ENCODE measurements around the gene PRPF19. TPM values are rescaled to one million over a fixed set of nuclear protein-coding genes. Genes with fewer than 3 reads are reported as not detected.

Gene PRPF19
- total and polyA plus RNA-seq, 9 donors = 32.6 to 94.5 (median 73.4) TPM

DNA sequence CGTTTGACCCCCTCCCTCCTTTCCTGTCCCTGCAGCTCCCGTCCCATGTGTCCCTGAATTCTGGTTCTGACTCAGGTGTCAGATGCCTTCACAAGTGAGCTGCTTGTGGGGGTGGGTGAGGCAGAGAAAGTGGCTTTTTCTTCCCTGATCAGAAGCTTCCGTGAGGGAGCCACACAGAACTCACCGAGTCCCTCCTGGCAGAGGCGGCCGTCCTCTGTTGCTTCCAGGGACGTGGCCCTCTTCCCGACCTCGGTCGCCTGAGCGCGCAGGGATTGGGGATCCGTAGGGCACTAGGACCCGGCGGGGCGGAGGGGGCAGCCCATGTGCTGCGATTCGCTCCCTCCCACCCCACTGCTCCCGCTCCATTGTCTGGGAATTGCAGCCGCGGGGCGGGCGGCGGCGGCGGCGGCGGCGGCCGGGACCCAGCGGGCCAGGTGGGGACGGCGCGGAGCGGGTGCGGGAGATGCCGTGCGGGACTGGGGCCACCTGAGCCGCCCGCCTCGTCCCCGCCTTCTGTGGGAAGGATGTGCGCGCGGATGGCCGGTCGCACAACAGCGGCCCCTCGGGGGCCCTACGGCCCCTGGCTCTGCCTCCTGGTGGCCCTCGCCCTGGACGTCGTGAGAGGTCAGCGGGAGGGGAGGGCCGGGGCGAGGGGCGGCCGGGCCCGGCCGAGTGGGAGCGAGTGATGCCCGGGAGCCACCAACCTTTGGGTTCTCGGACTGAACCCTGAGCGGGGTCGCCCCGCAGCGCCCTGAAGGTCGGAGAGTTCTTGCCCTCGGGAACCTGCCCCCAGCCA, 17.9 kb upstream of the PRPF19 start, which contains the start of gene TMEM132A:
Gene TMEM132A, plus strand, starts transcription at position 351 of the 796 bp plus-strand sequence. Its CDS starts 174 bp downstream, at position 525.
- Histone ChIP-seq H3K4me3 (ENCODE audit: low read length) (peak within 1 kb of the TSS; percentile 73), H3K9me3 (replicated peaks; ENCODE audit: control insufficient read depth, low read depth, low read length) (no peaks in the 10 kb centered on the region), H3K27me3 (ENCODE audit: control insufficient read depth, insufficient read depth, low read length) (peaks cover 7% of the 10 kb centered on the region), H3K27ac (ENCODE audit: low read length) (no peak within 1 kb of the TSS), H3K4me1 (ENCODE audit: control insufficient read depth, insufficient read depth, low read length) (peaks cover 31% of the 10 kb centered on the region), H3K36me3 (ENCODE audit: control insufficient read depth, insufficient read depth, low read length) (peaks cover 64% of the 10 kb centered on the region)
- DNase-seq = peak; percentile 90
- under 1% methylated on average over 53 of the region's 69 CpGs for WGBS (ENCODE audit: insufficient coverage)

DNA sequence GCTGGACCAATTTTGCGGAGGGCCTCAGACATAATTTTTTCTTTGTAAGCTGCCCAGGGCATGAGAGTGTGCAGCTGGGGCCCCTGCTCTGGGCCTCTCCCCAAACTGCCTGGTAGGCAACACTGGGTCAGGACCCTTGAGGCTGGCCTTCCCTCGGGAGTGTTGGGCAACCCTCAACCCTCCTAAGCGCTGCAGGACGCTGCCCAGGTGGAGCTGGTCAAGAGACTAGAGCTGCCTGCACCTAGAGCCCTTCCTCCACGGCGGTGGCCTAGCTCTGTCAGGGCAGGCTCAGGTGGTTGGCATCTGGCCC, 17.4 kb upstream of the PRPF19 start:
- no peaks in the 10 kb centered on the region for H3K9me3 ChIP-seq (replicated peaks; ENCODE audit: control insufficient read depth, low read depth, low read length)
- H3K36me3 ChIP-seq (ENCODE audit: control insufficient read depth, insufficient read depth, low read length) = peaks cover 59% of the 10 kb centered on the region
- no peak for DNase-seq
- no peak overlapping the region for H3K27ac ChIP-seq (ENCODE audit: low read length)
- WGBS (ENCODE audit: insufficient coverage) = 52% methylated on average over 3 of the region's 6 CpGs
- H3K27me3 ChIP-seq (ENCODE audit: control insufficient read depth, insufficient read depth, low read length) = peaks cover 7% of the 10 kb centered on the region
- peak overlapping the region; percentile 73 for H3K4me3 ChIP-seq (ENCODE audit: low read length)
- H3K4me1 ChIP-seq (ENCODE audit: control insufficient read depth, insufficient read depth, low read length) = peaks cover 35% of the 10 kb centered on the region

DNA sequence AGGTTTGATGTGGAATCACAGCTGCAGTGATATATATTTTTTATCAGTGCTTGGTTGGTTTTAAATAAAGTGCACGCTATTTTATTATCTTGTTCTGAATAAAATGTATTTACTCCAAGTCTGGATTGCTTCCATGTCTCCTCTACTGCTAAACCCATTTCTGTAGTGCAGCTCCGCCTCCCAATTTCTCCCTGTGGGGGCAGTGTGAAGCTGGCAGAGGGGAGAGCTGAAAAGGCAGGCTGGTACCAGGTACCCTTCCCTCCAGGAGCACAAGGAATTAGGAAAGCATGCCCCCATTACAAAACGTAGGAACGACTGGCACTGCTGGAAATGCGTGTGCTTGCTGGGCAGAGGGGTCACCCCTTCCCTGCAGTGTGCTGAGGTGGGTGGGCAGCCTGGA, 16.9 kb upstream of the PRPF19 start:
- Histone ChIP-seq H3K4me3 (ENCODE audit: low read length) (no peak overlapping the region), H3K27ac (ENCODE audit: low read length) (no peak overlapping the region), H3K4me1 (ENCODE audit: control insufficient read depth, insufficient read depth, low read length) (peaks cover 37% of the 10 kb centered on the region), H3K9me3 (replicated peaks; ENCODE audit: control insufficient read depth, low read depth, low read length) (no peaks in the 10 kb centered on the region), H3K27me3 (ENCODE audit: control insufficient read depth, insufficient read depth, low read length) (peaks cover 7% of the 10 kb centered on the region), H3K36me3 (ENCODE audit: control insufficient read depth, insufficient read depth, low read length) (peaks cover 56% of the 10 kb centered on the region)
- peak; percentile 29 for DNase-seq
- WGBS (ENCODE audit: insufficient coverage) = 80% methylated on average over 1 of the region's 5 CpGs

DNA sequence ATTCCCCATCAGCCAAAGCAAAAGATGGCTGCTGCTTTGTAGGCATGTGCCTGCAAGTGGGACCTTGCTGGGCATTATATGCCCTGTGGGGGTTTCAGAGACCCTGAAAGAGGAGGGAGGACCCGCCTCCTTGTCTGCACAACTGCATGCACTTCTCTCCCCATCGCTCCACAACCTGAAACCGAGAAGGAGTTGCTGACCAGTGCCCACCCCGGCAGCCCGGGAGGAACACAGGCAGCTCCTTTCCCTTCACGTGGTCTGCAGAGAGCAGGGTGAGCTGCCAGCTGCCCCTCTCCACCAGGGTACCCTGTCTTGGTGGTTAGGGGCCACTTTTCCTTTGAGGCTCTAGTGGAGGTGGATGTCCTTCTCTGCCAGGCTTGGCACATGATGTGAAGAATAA, 16.5 kb upstream of the PRPF19 start:
- H3K27me3 ChIP-seq (ENCODE audit: control insufficient read depth, insufficient read depth, low read length) = peaks cover 7% of the 10 kb centered on the region
- no peak for DNase-seq
- H3K36me3 ChIP-seq (ENCODE audit: control insufficient read depth, insufficient read depth, low read length) = peaks cover 55% of the 10 kb centered on the region
- H3K4me1 ChIP-seq (ENCODE audit: control insufficient read depth, insufficient read depth, low read length) = peaks cover 37% of the 10 kb centered on the region
- H3K4me3 ChIP-seq (ENCODE audit: low read length) = no peak overlapping the region
- H3K27ac ChIP-seq (ENCODE audit: low read length) = no peak overlapping the region
- no peaks in the 10 kb centered on the region for H3K9me3 ChIP-seq (replicated peaks; ENCODE audit: control insufficient read depth, low read depth, low read length)
- WGBS (ENCODE audit: insufficient coverage) = 77% methylated on average over 4 of the region's 6 CpGs

GRCh38 chr11:60921777-60922335, 15.5 kb upstream of the PRPF19 start:
- H3K36me3 ChIP-seq (ENCODE audit: control insufficient read depth, insufficient read depth, low read length) = peaks cover 45% of the 10 kb centered on the region
- H3K4me1 ChIP-seq (ENCODE audit: control insufficient read depth, insufficient read depth, low read length) = peaks cover 42% of the 10 kb centered on the region
- H3K4me3 ChIP-seq (ENCODE audit: low read length) = no peak overlapping the region
- no peaks in the 10 kb centered on the region for H3K9me3 ChIP-seq (replicated peaks; ENCODE audit: control insufficient read depth, low read depth, low read length)
- H3K27me3 ChIP-seq (ENCODE audit: control insufficient read depth, insufficient read depth, low read length) = peaks cover 7% of the 10 kb centered on the region
- WGBS (ENCODE audit: insufficient coverage) = 53% methylated on average over 22 of the region's 23 CpGs
- DNase-seq = no peak
- H3K27ac ChIP-seq (ENCODE audit: low read length) = no peak overlapping the region

DNA sequence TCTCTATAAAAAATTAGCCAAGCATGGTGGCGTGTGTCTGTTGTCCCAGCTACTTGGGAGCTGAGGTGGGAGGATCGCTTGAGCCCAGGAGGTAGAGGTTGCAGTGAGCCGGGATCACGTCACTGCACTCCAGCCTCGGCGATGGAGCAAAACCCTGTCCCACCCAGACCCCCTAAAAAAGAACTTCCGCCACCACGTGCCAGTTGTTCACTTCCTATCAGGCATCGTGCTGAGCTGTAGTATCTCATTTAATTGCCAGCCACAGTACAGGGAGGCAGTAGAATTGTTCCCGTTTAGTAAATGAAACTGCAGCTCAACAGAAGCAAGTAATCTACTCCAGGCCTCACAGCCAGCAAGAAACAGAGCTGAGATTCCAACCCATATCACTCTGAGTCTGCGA, 14.9 kb upstream of the PRPF19 start:
- Histone ChIP-seq H3K9me3 (replicated peaks; ENCODE audit: control insufficient read depth, low read depth, low read length) (no peaks in the 10 kb centered on the region), H3K36me3 (ENCODE audit: control insufficient read depth, insufficient read depth, low read length) (peaks cover 42% of the 10 kb centered on the region), H3K4me1 (ENCODE audit: control insufficient read depth, insufficient read depth, low read length) (peaks cover 47% of the 10 kb centered on the region), H3K4me3 (ENCODE audit: low read length) (no peak overlapping the region), H3K27ac (ENCODE audit: low read length) (no peak overlapping the region), H3K27me3 (ENCODE audit: control insufficient read depth, insufficient read depth, low read length) (peaks cover 7% of the 10 kb centered on the region)
- DNase-seq = no peak
- WGBS (ENCODE audit: insufficient coverage) = 68% methylated on average over 2 of the region's 11 CpGs

GRCh38 chr11:60919956-60920355, 13.6 kb upstream of the PRPF19 start:
- peaks cover 2% of the 10 kb centered on the region for H3K27me3 ChIP-seq (ENCODE audit: control insufficient read depth, insufficient read depth, low read length)
- DNase-seq = no peak
- no peaks in the 10 kb centered on the region for H3K9me3 ChIP-seq (replicated peaks; ENCODE audit: control insufficient read depth, low read depth, low read length)
- no peak overlapping the region for H3K4me3 ChIP-seq (ENCODE audit: low read length)
- peaks cover 48% of the 10 kb centered on the region for H3K4me1 ChIP-seq (ENCODE audit: control insufficient read depth, insufficient read depth, low read length)
- H3K36me3 ChIP-seq (ENCODE audit: control insufficient read depth, insufficient read depth, low read length) = peaks cover 42% of the 10 kb centered on the region
- no peak overlapping the region for H3K27ac ChIP-seq (ENCODE audit: low read length)
- WGBS (ENCODE audit: insufficient coverage) = 80% methylated on average over 1 of the region's 2 CpGs

- no peak for DNase-seq
- Histone ChIP-seq H3K27me3 (ENCODE audit: control insufficient read depth, insufficient read depth, low read length) (no peaks in the 10 kb centered on the region), H3K4me3 (ENCODE audit: low read length) (no peak overlapping the region), H3K27ac (ENCODE audit: low read length) (no peak overlapping the region), H3K9me3 (replicated peaks; ENCODE audit: control insufficient read depth, low read depth, low read length) (no peaks in the 10 kb centered on the region), H3K4me1 (ENCODE audit: control insufficient read depth, insufficient read depth, low read length) (peaks cover 47% of the 10 kb centered on the region), H3K36me3 (ENCODE audit: control insufficient read depth, insufficient read depth, low read length) (peaks cover 42% of the 10 kb centered on the region)
- no CpG with 5 or more reads among the region's 1 CpG for WGBS (ENCODE audit: insufficient coverage)
Observed at GRCh38 chr11:60919320-60919719, 12.9 kb upstream of the PRPF19 start.

DNA sequence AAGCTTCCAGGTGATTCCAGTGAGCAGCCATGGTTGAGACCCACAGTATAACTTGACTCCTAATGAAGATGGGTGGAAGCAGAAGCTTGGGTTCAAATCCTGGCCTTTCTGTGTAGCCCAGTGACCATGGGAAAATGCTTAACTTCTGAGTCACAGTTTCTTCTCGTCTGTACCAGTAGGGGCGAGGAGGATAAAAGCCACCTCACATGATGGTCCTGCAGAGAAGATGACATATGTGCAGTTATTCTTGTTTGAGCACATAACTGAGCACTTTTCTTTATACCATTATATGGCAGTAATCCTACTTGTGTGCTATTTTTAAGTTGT, 12.5 kb upstream of the PRPF19 start:
- no peak overlapping the region for H3K4me3 ChIP-seq (ENCODE audit: low read length)
- no peak overlapping the region for H3K27ac ChIP-seq (ENCODE audit: low read length)
- no peak for DNase-seq
- no peaks in the 10 kb centered on the region for H3K27me3 ChIP-seq (ENCODE audit: control insufficient read depth, insufficient read depth, low read length)
- peaks cover 45% of the 10 kb centered on the region for H3K4me1 ChIP-seq (ENCODE audit: control insufficient read depth, insufficient read depth, low read length)
- WGBS (ENCODE audit: insufficient coverage) = no CpG with 5 or more reads among the region's 2 CpGs
- no peaks in the 10 kb centered on the region for H3K9me3 ChIP-seq (replicated peaks; ENCODE audit: control insufficient read depth, low read depth, low read length)
- H3K36me3 ChIP-seq (ENCODE audit: control insufficient read depth, insufficient read depth, low read length) = peaks cover 42% of the 10 kb centered on the region

DNA sequence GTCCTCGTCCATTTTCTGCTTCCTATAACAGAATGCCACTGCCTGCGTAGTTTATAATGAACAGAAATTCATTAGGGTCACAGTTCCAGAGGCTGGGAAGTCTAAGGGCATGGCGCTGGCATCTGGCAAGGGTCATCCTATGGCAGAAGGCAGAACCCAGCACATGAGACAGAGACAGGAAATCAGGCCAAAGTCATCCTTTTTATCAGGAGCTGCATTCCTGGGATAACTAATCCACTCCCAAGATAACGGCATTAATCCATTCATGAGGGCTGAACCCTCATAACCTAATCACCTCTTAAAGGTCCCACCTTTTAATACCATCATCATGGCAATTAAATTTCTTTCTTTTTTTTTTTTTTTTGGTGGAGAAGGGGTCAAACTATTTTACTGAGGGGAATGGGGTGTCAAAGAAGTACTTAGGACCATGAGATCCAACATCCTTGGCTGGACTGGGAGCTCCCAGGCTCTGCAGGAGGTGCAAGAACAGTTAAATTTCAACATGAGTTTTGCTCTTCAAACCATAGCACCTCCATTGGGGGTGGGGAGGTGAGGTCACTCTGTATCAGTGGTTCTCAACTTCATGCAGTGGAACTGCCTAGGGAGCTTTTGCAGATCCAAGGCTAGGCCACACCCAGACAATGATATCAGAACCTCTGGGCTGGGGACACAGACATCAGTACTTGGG, 12.0 kb upstream of the PRPF19 start:
- H3K27ac ChIP-seq (ENCODE audit: low read length) = no peak overlapping the region
- DNase-seq = no peak
- peaks cover 44% of the 10 kb centered on the region for H3K4me1 ChIP-seq (ENCODE audit: control insufficient read depth, insufficient read depth, low read length)
- 83% methylated on average over 1 of the region's 4 CpGs for WGBS (ENCODE audit: insufficient coverage)
- H3K36me3 ChIP-seq (ENCODE audit: control insufficient read depth, insufficient read depth, low read length) = peaks cover 42% of the 10 kb centered on the region
- no peaks in the 10 kb centered on the region for H3K27me3 ChIP-seq (ENCODE audit: control insufficient read depth, insufficient read depth, low read length)
- no peaks in the 10 kb centered on the region for H3K9me3 ChIP-seq (replicated peaks; ENCODE audit: control insufficient read depth, low read depth, low read length)
- H3K4me3 ChIP-seq (ENCODE audit: low read length) = no peak overlapping the region
